ENCODE results near the gene LSS. TPM values are rescaled to one million over a fixed set of nuclear protein-coding genes. Genes with fewer than 3 reads are reported as not detected.

Gene LSS
- polyA plus RNA-seq, 6 donors from 2014 or later: 6.4 to 10.5 (median 8.9) TPM

DNA sequence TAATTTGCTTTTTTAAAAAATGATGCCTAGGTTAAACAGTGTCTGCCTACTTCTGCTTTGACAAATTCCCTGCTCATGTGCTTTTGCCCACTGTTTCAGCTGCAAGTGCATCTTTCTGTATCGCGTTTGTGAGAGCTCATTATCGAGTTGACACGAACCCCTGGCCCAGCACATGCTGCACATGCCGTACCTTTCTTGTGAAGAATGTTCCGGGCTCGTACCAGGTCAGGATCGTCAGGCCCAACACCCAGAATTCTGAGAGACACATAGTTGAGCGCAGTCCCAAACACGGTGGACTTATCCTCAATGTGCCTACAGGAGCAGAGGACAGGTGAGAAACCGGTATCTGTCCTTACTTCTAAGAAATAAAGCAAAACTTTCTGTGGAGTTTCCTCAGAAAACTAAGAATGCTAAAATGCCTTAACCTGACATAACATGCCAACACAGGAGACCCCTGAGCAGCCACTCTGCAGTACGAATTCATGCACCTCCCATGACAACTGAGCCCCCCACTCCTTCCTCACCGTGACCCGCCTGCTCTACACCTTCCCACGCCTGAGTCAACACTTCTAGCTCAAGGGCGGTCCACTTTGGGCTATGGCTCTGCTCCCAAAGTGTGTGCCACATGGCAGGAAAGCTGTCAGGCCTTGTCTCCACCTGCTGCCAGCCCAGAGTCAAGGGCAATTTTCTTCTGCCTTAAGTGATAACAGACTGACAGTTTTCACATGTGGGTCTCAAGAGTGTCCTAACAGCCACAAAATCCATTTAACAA, 6.7 kb downstream of the LSS start:
- ATAC-seq (ENCODE audit: low read depth in 2 of 2) (no peak), DNase-seq (no peak)
- H3K4me1 Mint-ChIP-seq: peaks cover 16 to 37% (median 17%) of the 10 kb centered on the region in 3 donors
- H3K27me3 Mint-ChIP-seq: no peaks in the 10 kb centered on the region
- peak overlapping the region in 1 of 8 donors; percentile 5 for H3K4me3 Mint-ChIP-seq
- H3K27ac Mint-ChIP-seq: peak overlapping the region in 2 of 6 donors; percentile 2 to 83
- peaks cover 0 to 13% of the 10 kb centered on the region in 2 donors for H3K36me3 Mint-ChIP-seq
- no peaks in the 10 kb centered on the region for H3K9me3 Mint-ChIP-seq

DNA sequence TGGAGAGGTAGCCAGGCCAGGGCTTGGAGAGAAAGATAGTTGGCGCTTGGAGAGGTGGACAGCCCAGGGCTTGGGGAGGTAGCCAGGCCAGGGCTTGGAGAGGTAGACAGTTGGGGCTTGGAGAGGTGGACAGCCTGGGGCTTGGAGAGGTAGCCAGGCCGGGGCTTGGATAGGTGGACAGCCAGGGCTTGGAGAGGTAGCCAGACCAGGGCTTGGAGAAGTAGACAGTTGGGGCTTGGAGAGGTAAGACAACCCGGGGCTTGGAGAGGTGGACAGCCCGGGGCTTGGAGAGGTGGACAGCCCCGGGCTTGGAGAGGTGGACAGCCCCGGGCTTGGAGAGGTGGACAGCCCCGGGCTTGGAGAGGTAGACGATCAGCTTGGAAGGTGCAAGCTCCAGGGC, 7.7 kb downstream of the LSS start:
- peaks cover 9 to 27% (median 19%) of the 10 kb centered on the region in 3 donors for H3K4me1 Mint-ChIP-seq
- peak overlapping the region in 1 of 8 donors; percentile 29 for H3K4me3 Mint-ChIP-seq
- H3K27ac Mint-ChIP-seq: peak overlapping the region in 1 of 6 donors; percentile 6
- no peaks in the 10 kb centered on the region for H3K9me3 Mint-ChIP-seq
- H3K36me3 Mint-ChIP-seq: peaks cover 0 to 13% of the 10 kb centered on the region in 2 donors
- no peaks in the 10 kb centered on the region for H3K27me3 Mint-ChIP-seq
- ATAC-seq (ENCODE audit: low read depth in 2 of 2) (no peak), DNase-seq (no peak)

DNA sequence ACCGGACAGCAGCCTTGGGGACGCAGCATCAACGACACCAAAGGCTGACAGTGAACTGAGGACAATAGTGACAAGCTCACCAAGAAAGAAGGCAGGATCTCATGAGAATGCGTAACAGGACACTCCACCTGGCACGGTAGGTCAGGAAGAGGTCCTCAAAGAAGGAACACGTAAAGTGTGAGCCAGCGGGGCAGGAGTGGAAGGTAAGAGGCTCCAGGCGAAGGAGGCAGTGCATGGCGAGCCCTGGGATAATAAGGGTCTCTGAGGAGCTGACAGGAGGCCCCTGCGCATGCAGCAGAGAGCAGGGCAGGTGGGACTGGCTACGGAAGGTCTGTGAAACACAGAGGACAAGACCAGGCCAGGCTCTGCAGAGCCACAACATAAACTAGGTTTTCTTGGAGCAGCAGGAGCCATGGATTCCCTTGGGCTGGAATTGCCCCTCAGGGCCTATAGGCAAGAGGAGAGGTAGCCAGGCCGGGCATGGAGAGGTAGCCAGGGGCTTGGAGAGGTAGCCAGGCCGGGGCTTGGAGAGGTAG, 8.2 kb downstream of the LSS start:
- H3K27me3 Mint-ChIP-seq: no peaks in the 10 kb centered on the region
- peak overlapping the region in 2 of 6 donors; percentile 77 for H3K27ac Mint-ChIP-seq
- no peaks in the 10 kb centered on the region for H3K9me3 Mint-ChIP-seq
- H3K36me3 Mint-ChIP-seq: peaks cover 0 to 13% of the 10 kb centered on the region in 2 donors
- no peak for DNase-seq
- peak overlapping the region in 1 of 8 donors; percentile 74 for H3K4me3 Mint-ChIP-seq
- peaks cover 6 to 22% (median 19%) of the 10 kb centered on the region in 3 donors for H3K4me1 Mint-ChIP-seq
- ATAC-seq (ENCODE audit: low read depth in 2 of 2): no peak

GRCh38 chr21:46219591-46220239, 8.9 kb downstream of the LSS start:
- no peak for ATAC-seq (ENCODE audit: low read depth in 2 of 2)
- no peak for DNase-seq
- H3K27me3 Mint-ChIP-seq: no peaks in the 10 kb centered on the region
- peak overlapping the region in 1 of 6 donors; percentile 77 for H3K27ac Mint-ChIP-seq
- H3K4me1 Mint-ChIP-seq: peaks cover 6 to 22% (median 19%) of the 10 kb centered on the region in 3 donors
- H3K36me3 Mint-ChIP-seq: peaks cover 0 to 13% of the 10 kb centered on the region in 2 donors
- H3K9me3 Mint-ChIP-seq: no peaks in the 10 kb centered on the region
- no peak overlapping the region for H3K4me3 Mint-ChIP-seq

GRCh38 chr21:46218906-46219590, 9.5 kb downstream of the LSS start:
- ATAC-seq (ENCODE audit: low read depth in 2 of 2): no peak
- peak overlapping the region in 2 of 6 donors; percentile 33 to 71 for H3K27ac Mint-ChIP-seq
- peaks cover 0 to 13% of the 10 kb centered on the region in 2 donors for H3K36me3 Mint-ChIP-seq
- no peak overlapping the region for H3K4me3 Mint-ChIP-seq
- peaks cover 4 to 17% (median 15%) of the 10 kb centered on the region in 3 donors for H3K4me1 Mint-ChIP-seq
- no peaks in the 10 kb centered on the region for H3K27me3 Mint-ChIP-seq
- DNase-seq: no peak
- H3K9me3 Mint-ChIP-seq: no peaks in the 10 kb centered on the region

DNA sequence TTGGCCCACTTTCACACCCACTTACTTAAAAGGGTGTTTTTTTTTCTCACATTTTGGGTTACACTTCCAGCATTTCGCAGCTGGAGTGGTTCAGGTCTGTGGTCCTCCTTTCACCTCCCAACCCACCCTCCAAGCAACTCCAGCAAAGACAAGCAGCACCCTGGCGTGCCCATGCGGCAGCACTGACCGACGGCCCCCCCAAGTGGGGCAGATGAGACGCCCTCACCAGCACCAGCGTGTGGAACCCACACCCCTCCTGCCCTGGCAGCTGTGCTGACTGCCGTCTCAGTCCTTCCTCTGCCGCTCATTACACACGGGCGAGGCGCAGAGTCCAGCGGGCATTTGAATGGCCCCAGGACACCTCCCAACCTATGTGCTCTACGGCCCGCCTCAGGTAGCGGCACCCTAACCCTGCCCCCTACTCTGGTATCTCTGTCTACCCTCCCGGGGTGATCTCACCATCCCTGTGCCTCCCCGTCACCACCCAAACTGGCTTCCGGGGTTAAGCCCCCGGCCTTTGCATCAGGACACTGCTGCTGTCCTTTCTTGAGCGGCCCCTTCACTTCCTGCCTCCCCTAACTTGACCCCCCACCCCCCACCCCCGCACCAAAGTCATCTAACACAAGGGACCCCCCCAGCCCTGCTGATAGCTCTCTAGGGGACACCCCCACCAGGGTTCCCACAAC, 10.9 kb downstream of the LSS start:
- Mint-ChIP-seq H3K27me3 (no peaks in the 10 kb centered on the region), H3K4me1 (peaks cover 4 to 15% (median 15%) of the 10 kb centered on the region in 3 donors), H3K4me3 (no peak overlapping the region), H3K27ac (peak overlapping the region in 1 of 6 donors; percentile 44), H3K36me3 (peaks cover 0 to 13% of the 10 kb centered on the region in 2 donors), H3K9me3 (no peaks in the 10 kb centered on the region)
- DNase-seq: no peak
- ATAC-seq (ENCODE audit: low read depth in 2 of 2): no peak

GRCh38 chr21:46216132-46216747, 12.3 kb downstream of the LSS start:
- no peak overlapping the region for H3K27ac Mint-ChIP-seq
- peaks cover 0 to 13% of the 10 kb centered on the region in 2 donors for H3K36me3 Mint-ChIP-seq
- H3K9me3 Mint-ChIP-seq: no peaks in the 10 kb centered on the region
- H3K27me3 Mint-ChIP-seq: no peaks in the 10 kb centered on the region
- H3K4me1 Mint-ChIP-seq: peaks cover 4 to 15% (median 15%) of the 10 kb centered on the region in 3 donors
- no peak overlapping the region for H3K4me3 Mint-ChIP-seq
- ATAC-seq (ENCODE audit: low read depth in 2 of 2) (no peak), DNase-seq (no peak)

- DNase-seq (no peak), ATAC-seq (ENCODE audit: low read depth in 2 of 2) (no peak)
- peaks cover 4 to 12% (median 12%) of the 10 kb centered on the region in 3 donors for H3K4me1 Mint-ChIP-seq
- H3K27ac Mint-ChIP-seq: no peak overlapping the region
- no peaks in the 10 kb centered on the region for H3K27me3 Mint-ChIP-seq
- peaks cover 0 to 7% of the 10 kb centered on the region in 2 donors for H3K36me3 Mint-ChIP-seq
- H3K4me3 Mint-ChIP-seq: no peak overlapping the region
- no peaks in the 10 kb centered on the region for H3K9me3 Mint-ChIP-seq
Measured at GRCh38 chr21:46215436-46216131, 13.0 kb downstream of the LSS start.

- ATAC-seq (ENCODE audit: low read depth in 2 of 2): no peak
- Mint-ChIP-seq H3K27me3 (no peaks in the 10 kb centered on the region), H3K36me3 (no peaks in the 10 kb centered on the region), H3K9me3 (no peaks in the 10 kb centered on the region), H3K4me1 (peaks cover 0 to 6% (median 6%) of the 10 kb centered on the region in 3 donors), H3K4me3 (peak overlapping the region in 1 of 8 donors; percentile 61), H3K27ac (no peak overlapping the region)
- DNase-seq: no peak
Measured at GRCh38 chr21:46214478-46215340, 13.9 kb downstream of the LSS start.

DNA sequence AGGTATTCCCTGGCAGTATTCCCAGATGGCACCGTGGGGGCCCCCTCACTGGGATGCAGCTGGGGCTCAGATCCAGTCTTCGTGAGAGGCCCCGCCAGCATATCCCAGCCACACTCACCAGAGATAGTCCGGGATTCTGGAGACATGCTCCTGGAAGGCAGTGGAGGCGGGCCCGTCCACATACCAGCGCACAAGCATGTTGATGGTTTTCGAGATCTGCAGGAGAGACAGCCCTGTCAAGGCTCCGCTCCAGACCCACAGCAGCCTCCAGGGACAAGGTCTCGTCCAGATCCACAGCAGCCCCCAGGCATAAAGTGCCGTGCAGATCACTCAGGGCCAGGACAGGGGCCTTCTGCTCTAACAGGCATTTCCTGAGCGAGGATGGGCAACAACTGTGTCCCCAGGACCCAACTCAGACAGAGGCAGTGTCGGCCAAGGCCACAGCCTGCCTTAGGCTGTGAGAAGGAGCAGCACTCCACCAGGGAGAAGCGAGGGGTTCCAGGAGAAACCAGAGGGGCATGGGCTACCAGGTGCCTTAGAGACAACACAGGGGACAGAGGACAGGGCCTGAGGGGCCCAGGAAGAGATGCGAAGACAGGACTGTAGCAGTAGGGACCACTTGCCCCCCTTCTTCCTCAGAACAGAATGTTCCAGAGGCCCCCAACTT, 14.8 kb downstream of the LSS start:
- H3K9me3 Mint-ChIP-seq: no peaks in the 10 kb centered on the region
- H3K36me3 Mint-ChIP-seq: no peaks in the 10 kb centered on the region
- ATAC-seq (ENCODE audit: low read depth in 2 of 2) (no peak), DNase-seq (no peak)
- peaks cover 0 to 3% (median 2%) of the 10 kb centered on the region in 3 donors for H3K4me1 Mint-ChIP-seq
- no peaks in the 10 kb centered on the region for H3K27me3 Mint-ChIP-seq
- peak overlapping the region in 1 of 8 donors; percentile 29 for H3K4me3 Mint-ChIP-seq
- H3K27ac Mint-ChIP-seq: no peak overlapping the region

All from naive B cell (primary cell).